ENCODE data around the gene CCDC188. TPM values are rescaled to one million over a fixed set of nuclear protein-coding genes. Genes with fewer than 3 reads are reported as not detected.

The CCDC188 gene
- total RNA-seq, 2 donors from 2014 or later, result not detected

DNA sequence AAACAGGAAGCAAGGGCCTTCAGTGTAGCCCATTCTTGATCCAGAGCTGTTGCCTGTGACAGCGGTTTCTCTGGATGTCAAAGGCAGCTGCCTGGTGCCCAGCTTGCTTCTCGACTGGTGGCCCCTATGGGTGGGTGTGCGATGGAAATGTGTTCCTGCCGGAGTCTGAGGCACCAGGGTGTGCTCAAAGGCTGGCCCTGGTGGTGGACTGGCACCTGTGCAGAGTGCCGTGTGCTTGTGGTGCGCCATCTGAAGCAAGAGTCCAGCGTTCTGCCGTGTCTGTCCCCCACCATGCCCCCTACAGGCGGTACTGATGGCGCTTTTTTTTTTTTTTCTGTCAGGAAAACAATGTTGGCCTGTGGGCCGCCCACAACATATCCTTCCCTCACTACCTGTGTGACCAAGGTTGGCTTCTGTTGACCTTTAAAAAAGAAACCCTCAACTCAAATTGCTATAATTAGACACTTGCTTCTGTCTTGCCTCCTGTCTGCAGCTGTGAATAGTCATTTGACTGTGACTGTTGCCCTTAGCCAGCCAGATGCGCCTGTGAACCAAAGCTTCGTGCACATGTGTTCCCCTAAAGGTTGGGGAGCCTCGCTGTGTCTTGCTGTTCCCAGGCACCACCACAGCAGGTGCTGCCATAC, 39.7 kb downstream of the CCDC188 start:
- TF ChIP-seq CTCF (IDR thresholded peaks at IDR 0.05), result no peak
- ATAC-seq (ENCODE audit: insufficient number of reproducible peaks, low FRiP score, low read depth), result no peak
- no peak overlapping the region for H3K27ac ChIP-seq
- DNase-seq (ENCODE audit: low spot score), result no peak
- H3K4me1 ChIP-seq (ENCODE audit: control insufficient read depth in 1 of 2, low read depth in 2 of 2), result peaks cover 5 to 11% of the 10 kb centered on the region in 2 donors
- H3K36me3 ChIP-seq, result peaks cover 63% of the 10 kb centered on the region
- no peak overlapping the region for H3K4me3 ChIP-seq
- no peaks in the 10 kb centered on the region for H3K9me3 ChIP-seq
- no peaks in the 10 kb centered on the region for H3K27me3 ChIP-seq (replicated peaks; ENCODE audit: insufficient read depth)

GRCh38 chr22:20110359-20110985, 40.4 kb downstream of the CCDC188 start:
- peaks cover 0 to 4% of the 10 kb centered on the region in 2 donors for H3K4me1 ChIP-seq (ENCODE audit: control insufficient read depth in 1 of 2, low read depth in 2 of 2)
- H3K27me3 ChIP-seq (replicated peaks; ENCODE audit: insufficient read depth), result no peaks in the 10 kb centered on the region
- peaks cover 69% of the 10 kb centered on the region for H3K36me3 ChIP-seq
- no peak for ATAC-seq (ENCODE audit: insufficient number of reproducible peaks, low FRiP score, low read depth)
- no peak overlapping the region for H3K27ac ChIP-seq
- DNase-seq (ENCODE audit: low spot score), result no peak
- H3K4me3 ChIP-seq, result no peak overlapping the region
- TF ChIP-seq CTCF (IDR thresholded peaks at IDR 0.05), result no peak
- no peaks in the 10 kb centered on the region for H3K9me3 ChIP-seq

DNA sequence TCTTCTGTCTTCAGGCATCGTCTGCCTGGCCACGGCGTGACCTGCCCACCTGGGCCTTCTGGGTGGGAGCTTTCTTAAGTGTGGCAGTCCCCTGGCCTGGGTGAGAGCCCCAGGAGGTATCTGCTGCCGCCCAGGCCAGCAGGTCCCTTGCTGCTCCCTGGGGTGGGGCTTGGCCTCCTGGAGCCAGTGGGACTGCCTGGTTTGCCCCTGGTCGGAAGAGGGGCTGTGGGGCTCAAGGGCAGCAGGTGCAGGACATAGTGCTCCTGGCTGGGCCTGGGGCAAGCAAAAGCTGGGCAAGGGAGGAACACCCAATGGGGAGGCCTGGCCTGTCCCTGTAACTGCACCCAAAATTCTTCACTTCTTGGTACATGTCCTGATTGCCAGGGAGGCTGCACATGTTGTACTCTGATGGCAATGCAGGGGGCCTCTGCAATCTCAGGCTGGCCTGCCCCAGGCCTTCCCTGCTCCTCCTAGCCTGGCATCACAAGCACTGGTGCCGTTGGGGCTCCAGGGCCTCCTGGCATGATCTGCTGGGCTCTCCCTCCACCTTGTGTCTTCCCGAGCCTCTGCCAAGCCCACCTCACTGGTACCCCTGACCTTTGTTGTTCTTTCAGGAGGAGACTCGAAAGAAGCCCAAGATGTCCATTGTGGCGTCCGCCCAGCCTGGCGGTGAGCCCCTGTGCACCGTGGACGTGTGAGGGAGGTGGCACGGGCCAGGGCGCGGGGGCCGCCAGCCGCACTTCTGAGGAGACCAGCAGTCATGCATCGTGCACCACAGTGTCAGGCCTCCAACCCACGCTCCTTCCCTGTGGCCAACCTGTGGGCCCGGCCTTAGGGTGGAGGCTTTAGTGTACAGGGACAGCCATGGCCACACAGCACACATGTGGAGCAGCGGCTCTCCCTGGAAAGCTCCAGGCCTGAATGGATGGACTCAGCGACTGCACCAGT, 41.2 kb downstream of the CCDC188 start:
- ATAC-seq (ENCODE audit: insufficient number of reproducible peaks, low FRiP score, low read depth) (no peak), DNase-seq (ENCODE audit: low spot score) (no peak)
- Histone ChIP-seq H3K4me3 (no peak overlapping the region), H3K27me3 (replicated peaks; ENCODE audit: insufficient read depth) (no peaks in the 10 kb centered on the region), H3K4me1 (ENCODE audit: control insufficient read depth in 1 of 2, low read depth in 2 of 2) (no peaks in the 10 kb centered on the region), H3K27ac (no peak overlapping the region), H3K9me3 (no peaks in the 10 kb centered on the region), H3K36me3 (peaks cover 74% of the 10 kb centered on the region)
- no peak for TF ChIP-seq CTCF (IDR thresholded peaks at IDR 0.05)

GRCh38 chr22:20108757-20109230, 42.1 kb downstream of the CCDC188 start:
- DNase-seq (ENCODE audit: low spot score) (no peak), ATAC-seq (ENCODE audit: insufficient number of reproducible peaks, low FRiP score, low read depth) (no peak)
- H3K4me1 ChIP-seq (ENCODE audit: control insufficient read depth in 1 of 2, low read depth in 2 of 2), result no peaks in the 10 kb centered on the region
- H3K4me3 ChIP-seq, result no peak overlapping the region
- H3K9me3 ChIP-seq, result no peaks in the 10 kb centered on the region
- H3K27me3 ChIP-seq (replicated peaks; ENCODE audit: insufficient read depth), result no peaks in the 10 kb centered on the region
- no peak overlapping the region for H3K27ac ChIP-seq
- H3K36me3 ChIP-seq, result peaks cover 67% of the 10 kb centered on the region
- TF ChIP-seq CTCF (IDR thresholded peaks at IDR 0.05), result no peak

Measured in thoracic aorta (tissue), 2 donors.